Smooth muscle cell (in vitro differentiated cells): Measurements from ENCODE around the gene CELF2. TPM values are rescaled to one million over a fixed set of nuclear protein-coding genes. Genes with fewer than 3 reads are reported as not detected.

ENCODE experiments used
- DNase-seq: peaks from one replicate; lab custom pipeline; 2025; ENCODE audit not compliant: unreplicated experiment; lab: John Stamatoyannopoulos, UW
- H2AFZ ChIP-seq: fragments of 200-600 bp; sonication (generic); 2 replicates; pipeline ENCODE4 v1.6.0; 2016; ENCODE audit warnings: antibody characterized with exemption, low read depth, mild to moderate bottlenecking
- H3F3A ChIP-seq: fragments of 200-600 bp; sonication (generic); 2 replicates; pipeline ENCODE4 v1.6.0; 2017; ENCODE audit warnings: antibody characterized with exemption, low read depth
- H3K27ac ChIP-seq: fragments of 200-600 bp; sonication (generic); 2 replicates; pipeline ENCODE4 v1.5.1; 2016; ENCODE audit warnings: low read depth, mild to moderate bottlenecking
- H3K27me3 ChIP-seq: fragments of 200-600 bp; sonication (generic); 2 replicates; pipeline ENCODE4 v1.6.1; 2016; ENCODE audit warnings: low read depth, mild to moderate bottlenecking
- H3K36me3 ChIP-seq: fragments of 200-600 bp; sonication (generic); 2 replicates; pipeline ENCODE4 v1.5.1; 2016; ENCODE audit warnings: low read depth
- H3K4me1 ChIP-seq: fragments of 200-600 bp; sonication (generic); 2 replicates; pipeline ENCODE4 v1.5.1; 2016; ENCODE audit warnings: low read depth
- H3K4me2 ChIP-seq: fragments of 200-600 bp; sonication (generic); 2 replicates; pipeline ENCODE4 v1.6.0; 2016; ENCODE audit warnings: mild to moderate bottlenecking
- H3K4me3 ChIP-seq: fragments of 200-600 bp; sonication (generic); 2 replicates; pipeline ENCODE4 v1.5.1; 2016; ENCODE audit warnings: mild to moderate bottlenecking
- H3K79me2 ChIP-seq: fragments of 200-600 bp; sonication (generic); 2 replicates; pipeline ENCODE4 v1.6.0; 2016; ENCODE audit warnings: low read depth, mild to moderate bottlenecking
- H3K9ac ChIP-seq: fragments of 200-600 bp; sonication (generic); 2 replicates; pipeline ENCODE4 v1.6.0; 2016; ENCODE audit warnings: low read depth
- H3K9me3 ChIP-seq: fragments of 200-600 bp; sonication (generic); replicated peaks from 2 replicates; pipeline ENCODE4 v1.5.1; 2016; ENCODE audit warnings: low read depth
- H4K20me1 ChIP-seq: fragments of 200-600 bp; sonication (generic); 2 replicates; pipeline ENCODE4 v1.6.0; 2016; ENCODE audit warnings: low read depth
- CTCF ChIP-seq: fragments of 200-600 bp; sonication (generic); IDR thresholded peaks from 2 replicates; pipeline ENCODE4 v1.5.1; 2017; ENCODE audit warnings: borderline replicate concordance, mild to moderate bottlenecking, antibody characterized with exemption; ENCODE audit not compliant: insufficient read depth, poor library complexity, severe bottlenecking
- WGBS: methylation state at CpG from one replicate; pipeline ENCODE4 v1.1.7; 2016; ENCODE audit warnings: low lambda C conversion rate; 5-methylcytosine and 5-hydroxymethylcytosine counted together
- polyA plus RNA-seq: library from polyadenylated mRNA; unstranded; fragments of >200 nt; fragmentation: Nextera tagmentation; extraction: Ambion mirVana; gene quantifications from 2 replicates; pipeline ENCODE4 v1.2.1, GENCODE V29; 2016
- total RNA-seq: library from RNA; depleted of rRNA; stranded (reverse); fragments of >200 nt; gene quantifications from 2 replicates; pipeline ENCODE4 v1.2.3, GENCODE V29; 2014

CELF2 gene
- total and polyA plus RNA-seq, 2 experiments from 2014 or later = 3.0 to 4.7 TPM

- no peaks in the 10 kb centered on the region for H3K9me3 ChIP-seq
- no peak overlapping the region for H3K27ac ChIP-seq
- H3K4me2 ChIP-seq = no peak overlapping the region
- H3K27me3 ChIP-seq = no peaks in the 10 kb centered on the region
- no peaks in the 10 kb centered on the region for H3K36me3 ChIP-seq
- TF ChIP-seq CTCF = no peak
- H3K9ac ChIP-seq = no peak overlapping the region
- H2AFZ ChIP-seq = no peak overlapping the region
- no peaks in the 10 kb centered on the region for H3K79me2 ChIP-seq
- H3K4me3 ChIP-seq = no peak overlapping the region
- 85% methylated on average over 6 of the region's 6 CpGs for WGBS
- H4K20me1 ChIP-seq = no peaks in the 10 kb centered on the region
- DNase-seq = no peak
- H3F3A ChIP-seq = no peaks in the 10 kb centered on the region
- no peaks in the 10 kb centered on the region for H3K4me1 ChIP-seq
Observed at GRCh38 chr10:11294831-11295450, 277.3 kb downstream of the CELF2 start.

GRCh38 chr10:11295492-11295891, 277.8 kb downstream of the CELF2 start:
- Histone ChIP-seq H3K9me3 (no peaks in the 10 kb centered on the region), H3K27ac (no peak overlapping the region), H3K4me2 (no peak overlapping the region), H2AFZ (no peak overlapping the region), H3F3A (no peaks in the 10 kb centered on the region), H3K4me1 (no peaks in the 10 kb centered on the region), H3K4me3 (no peak overlapping the region), H4K20me1 (no peaks in the 10 kb centered on the region), H3K79me2 (no peaks in the 10 kb centered on the region), H3K9ac (no peak overlapping the region), H3K36me3 (no peaks in the 10 kb centered on the region), H3K27me3 (no peaks in the 10 kb centered on the region)
- TF ChIP-seq CTCF = no peak
- no peak for DNase-seq
- WGBS = 93% methylated on average over 3 of the region's 3 CpGs

- Histone ChIP-seq H3F3A (no peaks in the 10 kb centered on the region), H3K79me2 (no peaks in the 10 kb centered on the region), H3K9ac (no peak overlapping the region), H3K4me3 (no peak overlapping the region), H4K20me1 (no peaks in the 10 kb centered on the region), H3K4me2 (no peak overlapping the region), H3K4me1 (no peaks in the 10 kb centered on the region), H2AFZ (no peak overlapping the region), H3K27ac (no peak overlapping the region), H3K27me3 (no peaks in the 10 kb centered on the region), H3K9me3 (no peaks in the 10 kb centered on the region), H3K36me3 (no peaks in the 10 kb centered on the region)
- 97% methylated on average over 8 of the region's 8 CpGs for WGBS
- DNase-seq = no peak
- TF ChIP-seq CTCF = no peak
Observed at GRCh38 chr10:11297136-11297535, 279.5 kb downstream of the CELF2 start.

- H3F3A ChIP-seq = no peaks in the 10 kb centered on the region
- no peaks in the 10 kb centered on the region for H4K20me1 ChIP-seq
- no peak overlapping the region for H2AFZ ChIP-seq
- no peaks in the 10 kb centered on the region for H3K79me2 ChIP-seq
- no peak overlapping the region for H3K4me2 ChIP-seq
- H3K36me3 ChIP-seq = no peaks in the 10 kb centered on the region
- no peaks in the 10 kb centered on the region for H3K4me1 ChIP-seq
- H3K4me3 ChIP-seq = no peak overlapping the region
- no peak overlapping the region for H3K27ac ChIP-seq
- no peak for TF ChIP-seq CTCF
- no peak overlapping the region for H3K9ac ChIP-seq
- H3K9me3 ChIP-seq = no peaks in the 10 kb centered on the region
- 86% methylated on average over 5 of the region's 5 CpGs for WGBS
- H3K27me3 ChIP-seq = no peaks in the 10 kb centered on the region
- DNase-seq = no peak
Observed at GRCh38 chr10:11298116-11298515, 280.4 kb downstream of the CELF2 start.
